Measurements from ENCODE around the gene INMT. TPM values are rescaled to one million over a fixed set of nuclear protein-coding genes. Genes with fewer than 3 reads are reported as not detected.

The INMT gene
- total RNA-seq, 1 experiment from 2014 or later, result 3.3 TPM

DNA sequence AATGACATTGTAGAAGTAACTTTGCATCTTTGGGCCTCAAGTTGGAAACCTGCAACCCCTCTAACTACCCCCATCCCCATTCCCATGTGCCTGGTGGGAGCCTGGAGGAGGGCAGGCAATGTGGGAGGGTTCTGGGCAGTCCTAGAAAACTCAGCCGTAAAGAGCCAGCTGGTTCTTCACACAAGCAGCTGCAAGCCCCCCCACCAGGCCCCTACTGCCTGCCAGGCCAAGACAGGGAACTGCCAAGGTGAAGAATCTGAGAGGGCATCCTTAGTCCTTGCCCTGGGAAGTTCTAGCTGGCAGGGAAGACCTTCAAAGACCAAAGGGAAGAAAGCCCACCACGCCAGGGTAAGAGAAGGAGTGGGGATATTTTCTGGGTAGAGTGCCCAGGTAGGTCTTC lies 12.2 kb upstream of the INMT start:
- Mint-ChIP-seq H3K4me3 (ENCODE audit: unreplicated experiment) (no peak overlapping the region), H3K27ac (ENCODE audit: unreplicated experiment) (no peak overlapping the region), H3K4me1 (ENCODE audit: low read depth, unreplicated experiment) (peaks cover 10% of the 10 kb centered on the region), H3K9me3 (ENCODE audit: unreplicated experiment) (no peaks in the 10 kb centered on the region), H3K36me3 (ENCODE audit: insufficient read depth, unreplicated experiment) (no peaks in the 10 kb centered on the region), H3K27me3 (ENCODE audit: insufficient read depth, unreplicated experiment) (peaks cover 6% of the 10 kb centered on the region)
- no TSS peak for BruUV-seq (replicated peaks)
- no peak overlapping the region for H3K4me3 ChIP-seq (ENCODE audit: low read depth, low read length)
- TF ChIP-seq, protein P1, sequence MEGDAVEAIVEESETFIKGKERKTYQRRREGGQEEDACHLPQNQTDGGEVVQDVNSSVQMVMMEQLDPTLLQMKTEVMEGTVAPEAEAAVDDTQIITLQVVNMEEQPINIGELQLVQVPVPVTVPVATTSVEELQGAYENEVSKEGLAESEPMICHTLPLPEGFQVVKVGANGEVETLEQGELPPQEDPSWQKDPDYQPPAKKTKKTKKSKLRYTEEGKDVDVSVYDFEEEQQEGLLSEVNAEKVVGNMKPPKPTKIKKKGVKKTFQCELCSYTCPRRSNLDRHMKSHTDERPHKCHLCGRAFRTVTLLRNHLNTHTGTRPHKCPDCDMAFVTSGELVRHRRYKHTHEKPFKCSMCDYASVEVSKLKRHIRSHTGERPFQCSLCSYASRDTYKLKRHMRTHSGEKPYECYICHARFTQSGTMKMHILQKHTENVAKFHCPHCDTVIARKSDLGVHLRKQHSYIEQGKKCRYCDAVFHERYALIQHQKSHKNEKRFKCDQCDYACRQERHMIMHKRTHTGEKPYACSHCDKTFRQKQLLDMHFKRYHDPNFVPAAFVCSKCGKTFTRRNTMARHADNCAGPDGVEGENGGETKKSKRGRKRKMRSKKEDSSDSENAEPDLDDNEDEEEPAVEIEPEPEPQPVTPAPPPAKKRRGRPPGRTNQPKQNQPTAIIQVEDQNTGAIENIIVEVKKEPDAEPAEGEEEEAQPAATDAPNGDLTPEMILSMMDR (IDR thresholded peaks at IDR 0.05; ENCODE audit: insufficient read depth in 1 of 2, low read depth in 1 of 2, low read length in 1 of 2, severe bottlenecking in 1 of 2, unreplicated experiment in 1 of 2), result no peak
- POLR2A ChIA-PET, result no interaction called here
- CTCF ChIA-PET, result interaction anchor here (0.8 to 1.3 kb wide), 2 partner anchors 41 to 75 kb away, joined by 3 to 4 read pairs; no protein-coding TSS in a partner anchor
- intact Hi-C loops (cut with micrococcal nuclease; ENCODE audit: unreplicated experiment), result loop anchor here (1.0 to 10.0 kb wide), 8 partner anchors 55 to 385 kb away; partner anchors contain the start of gene CRHR2
- H3K4me1 ChIP-seq, result peaks cover 4% of the 10 kb centered on the region; the same call in 1 of the 2 replicates
- no peaks in the 10 kb centered on the region for H3K36me3 ChIP-seq (ENCODE audit: control insufficient read depth, insufficient read depth, low read length)
- H3K9me3 ChIP-seq, result no peaks in the 10 kb centered on the region
- no peak for DNase-seq
- H3K27me3 ChIP-seq (replicated peaks; ENCODE audit: control insufficient read depth, insufficient read depth, low read length), result no peaks in the 10 kb centered on the region; the same call in 1 of the 2 replicates

DNA sequence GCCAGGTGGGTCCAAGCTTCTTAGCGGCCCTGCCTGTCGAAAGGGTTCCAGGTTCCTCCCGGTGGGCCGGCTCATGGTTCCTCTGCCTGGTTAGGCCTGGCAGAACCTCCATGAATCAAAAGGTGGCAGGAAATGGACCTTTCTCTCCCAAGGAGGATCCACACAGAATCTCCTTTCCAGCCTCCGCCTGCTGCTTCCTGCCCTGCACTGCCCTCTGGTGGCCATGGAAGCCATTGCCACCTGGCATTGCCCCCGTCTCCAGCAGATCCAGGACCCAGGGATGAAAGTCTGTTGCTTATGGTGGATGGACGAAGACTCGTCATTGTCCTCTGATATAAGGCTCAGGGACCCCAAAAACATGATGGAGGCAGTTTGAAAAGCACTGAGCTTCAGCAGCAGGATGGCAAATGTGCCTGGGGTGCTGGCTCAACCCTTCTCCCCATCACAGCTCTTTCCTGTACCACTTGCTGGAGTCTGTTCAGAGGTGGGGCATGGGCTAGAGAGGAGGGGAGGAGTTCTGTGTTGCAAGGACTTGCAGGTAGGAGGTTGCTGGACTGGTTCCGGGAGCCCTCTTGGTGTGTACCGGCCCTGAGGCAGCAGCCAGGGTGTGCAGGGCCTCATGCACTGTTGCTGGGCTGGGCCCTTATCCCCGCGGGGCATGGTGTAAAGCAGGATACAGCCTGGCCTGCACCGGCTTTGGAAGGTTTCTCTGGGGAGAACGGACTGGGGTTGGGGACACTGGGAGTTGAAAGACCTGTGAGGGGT lies 11.3 kb upstream of the INMT start:
- peaks cover 10% of the 10 kb centered on the region for H3K4me1 Mint-ChIP-seq (ENCODE audit: low read depth, unreplicated experiment)
- H3K9me3 ChIP-seq, result no peaks in the 10 kb centered on the region
- H3K4me3 Mint-ChIP-seq (ENCODE audit: unreplicated experiment), result no peak overlapping the region
- BruUV-seq (replicated peaks), result no TSS peak
- H3K36me3 ChIP-seq (ENCODE audit: control insufficient read depth, insufficient read depth, low read length), result no peaks in the 10 kb centered on the region
- DNase-seq, result peak; percentile 86 to 89
- no peaks in the 10 kb centered on the region; the same call in 1 of the 2 replicates for H3K27me3 ChIP-seq (replicated peaks; ENCODE audit: control insufficient read depth, insufficient read depth, low read length)
- H3K9me3 Mint-ChIP-seq (ENCODE audit: unreplicated experiment), result no peaks in the 10 kb centered on the region
- CTCF ChIA-PET, result interaction anchor here (0.7 to 1.4 kb wide), 4 partner anchors 60 to 124 kb away, joined by 3 to 4 read pairs (median 3); no protein-coding TSS in a partner anchor
- TF ChIP-seq, protein P1 (IDR thresholded peaks at IDR 0.05; ENCODE audit: insufficient read depth in 1 of 2, low read depth in 1 of 2, low read length in 1 of 2, severe bottlenecking in 1 of 2, unreplicated experiment in 1 of 2), result peak; percentile 96 to 98
- H3K27me3 Mint-ChIP-seq (ENCODE audit: insufficient read depth, unreplicated experiment), result peaks cover 6% of the 10 kb centered on the region
- H3K4me3 ChIP-seq (ENCODE audit: low read depth, low read length), result no peak overlapping the region
- intact Hi-C loops (cut with micrococcal nuclease; ENCODE audit: unreplicated experiment), result loop anchor here (1.0 to 10.0 kb wide), 8 partner anchors 54 to 384 kb away; partner anchors contain the start of gene CRHR2
- no peak overlapping the region for H3K27ac Mint-ChIP-seq (ENCODE audit: unreplicated experiment)
- H3K36me3 Mint-ChIP-seq (ENCODE audit: insufficient read depth, unreplicated experiment), result no peaks in the 10 kb centered on the region
- peaks cover 4% of the 10 kb centered on the region; the same call in 1 of the 2 replicates for H3K4me1 ChIP-seq
- POLR2A ChIA-PET, result no interaction called here

DNA sequence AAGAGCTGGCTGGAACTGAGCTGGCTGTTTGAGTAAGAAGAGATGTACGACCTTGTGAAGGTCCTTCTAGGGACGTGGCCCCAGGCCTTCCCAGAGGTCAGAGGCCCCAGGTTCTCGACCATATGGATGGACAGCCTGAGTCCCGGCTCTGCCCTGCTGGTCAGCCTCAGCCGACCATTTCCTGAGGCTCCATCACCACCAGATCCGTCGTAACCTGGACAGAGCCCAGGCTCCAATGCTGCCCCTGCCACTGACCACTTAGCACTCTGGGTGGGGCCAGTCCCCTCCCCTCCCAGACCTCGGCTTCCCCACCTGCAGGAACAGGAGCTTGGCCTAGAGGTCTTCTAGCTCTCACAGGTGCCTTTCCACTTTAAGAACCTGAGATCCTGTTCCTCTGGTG lies 10.6 kb upstream of the INMT start:
- Mint-ChIP-seq H3K27me3 (ENCODE audit: insufficient read depth, unreplicated experiment) (peaks cover 6% of the 10 kb centered on the region), H3K4me1 (ENCODE audit: low read depth, unreplicated experiment) (peaks cover 10% of the 10 kb centered on the region), H3K9me3 (ENCODE audit: unreplicated experiment) (no peaks in the 10 kb centered on the region), H3K27ac (ENCODE audit: unreplicated experiment) (no peak overlapping the region), H3K4me3 (ENCODE audit: unreplicated experiment) (no peak overlapping the region), H3K36me3 (ENCODE audit: insufficient read depth, unreplicated experiment) (no peaks in the 10 kb centered on the region)
- Histone ChIP-seq H3K36me3 (ENCODE audit: control insufficient read depth, insufficient read depth, low read length) (no peaks in the 10 kb centered on the region), H3K27me3 (replicated peaks; ENCODE audit: control insufficient read depth, insufficient read depth, low read length) (no peaks in the 10 kb centered on the region; the same call in 1 of the 2 replicates), H3K4me1 (peaks cover 4% of the 10 kb centered on the region; the same call in 1 of the 2 replicates), H3K4me3 (ENCODE audit: low read depth, low read length) (no peak overlapping the region), H3K9me3 (no peaks in the 10 kb centered on the region)
- intact Hi-C loops (cut with micrococcal nuclease; ENCODE audit: unreplicated experiment), result loop anchor here (2.0 to 10.0 kb wide), 7 partner anchors 54 to 384 kb away; partner anchors contain the start of gene CRHR2
- BruUV-seq (replicated peaks), result no TSS peak
- no peak for DNase-seq
- TF ChIP-seq, protein P1 (IDR thresholded peaks at IDR 0.05; ENCODE audit: insufficient read depth in 1 of 2, low read depth in 1 of 2, low read length in 1 of 2, severe bottlenecking in 1 of 2, unreplicated experiment in 1 of 2), result no peak
- POLR2A ChIA-PET, result no interaction called here
- CTCF ChIA-PET, result interaction anchor here (0.7 to 1.4 kb wide), 4 partner anchors 61 to 125 kb away, joined by 3 to 4 read pairs (median 3); no protein-coding TSS in a partner anchor

Data from Caco-2 (cell line).